LNCAP (cell line): ENCODE measurements around the gene INTS1.

Experiments used
- TF ChIP-seq, protein P1 (sequence below): fragments of 450-650 bp; IDR thresholded peaks from 2 replicates; pipeline ENCODE4 v1.5.1; 2017; ENCODE audit warnings: mild to moderate bottlenecking

Gene INTS1

DNA sequence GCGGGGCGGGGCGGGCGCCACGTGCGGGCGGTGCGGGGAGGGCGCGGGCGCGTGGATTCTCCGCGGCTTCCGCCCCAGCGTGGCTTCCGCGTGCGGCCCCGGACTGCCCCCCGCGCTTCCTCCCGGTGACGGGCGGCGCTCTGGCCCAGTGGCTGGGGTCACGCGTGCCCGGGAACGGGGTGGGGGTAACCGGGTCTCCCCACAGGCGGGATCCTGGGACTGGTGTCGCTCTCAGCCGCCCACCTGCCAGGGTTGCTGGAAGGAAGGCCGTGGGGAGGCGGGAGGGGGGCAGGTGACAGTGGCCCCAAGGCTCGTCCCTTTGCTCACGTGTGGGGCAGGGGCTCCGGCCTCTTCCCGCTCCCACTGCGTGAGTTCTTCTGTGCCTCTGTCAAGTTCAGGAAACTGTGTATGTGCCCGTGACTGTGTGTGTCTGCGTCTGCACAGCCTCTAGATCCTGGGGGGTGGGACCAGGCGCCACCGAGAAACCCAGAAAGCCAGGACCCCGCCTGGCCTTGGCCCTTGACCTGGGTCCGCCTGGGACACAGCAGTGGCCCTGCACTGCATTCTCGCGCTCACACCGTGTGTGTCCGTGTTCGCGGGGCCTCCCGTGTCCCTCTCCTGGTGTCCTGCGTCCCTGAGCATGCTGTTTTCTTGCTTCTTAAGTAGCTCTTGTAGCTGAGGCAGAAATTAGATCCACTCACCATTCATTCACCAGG lies 27.2 kb upstream of the INTS1 start:
- TF ChIP-seq, protein P1, sequence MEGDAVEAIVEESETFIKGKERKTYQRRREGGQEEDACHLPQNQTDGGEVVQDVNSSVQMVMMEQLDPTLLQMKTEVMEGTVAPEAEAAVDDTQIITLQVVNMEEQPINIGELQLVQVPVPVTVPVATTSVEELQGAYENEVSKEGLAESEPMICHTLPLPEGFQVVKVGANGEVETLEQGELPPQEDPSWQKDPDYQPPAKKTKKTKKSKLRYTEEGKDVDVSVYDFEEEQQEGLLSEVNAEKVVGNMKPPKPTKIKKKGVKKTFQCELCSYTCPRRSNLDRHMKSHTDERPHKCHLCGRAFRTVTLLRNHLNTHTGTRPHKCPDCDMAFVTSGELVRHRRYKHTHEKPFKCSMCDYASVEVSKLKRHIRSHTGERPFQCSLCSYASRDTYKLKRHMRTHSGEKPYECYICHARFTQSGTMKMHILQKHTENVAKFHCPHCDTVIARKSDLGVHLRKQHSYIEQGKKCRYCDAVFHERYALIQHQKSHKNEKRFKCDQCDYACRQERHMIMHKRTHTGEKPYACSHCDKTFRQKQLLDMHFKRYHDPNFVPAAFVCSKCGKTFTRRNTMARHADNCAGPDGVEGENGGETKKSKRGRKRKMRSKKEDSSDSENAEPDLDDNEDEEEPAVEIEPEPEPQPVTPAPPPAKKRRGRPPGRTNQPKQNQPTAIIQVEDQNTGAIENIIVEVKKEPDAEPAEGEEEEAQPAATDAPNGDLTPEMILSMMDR = no peak

DNA sequence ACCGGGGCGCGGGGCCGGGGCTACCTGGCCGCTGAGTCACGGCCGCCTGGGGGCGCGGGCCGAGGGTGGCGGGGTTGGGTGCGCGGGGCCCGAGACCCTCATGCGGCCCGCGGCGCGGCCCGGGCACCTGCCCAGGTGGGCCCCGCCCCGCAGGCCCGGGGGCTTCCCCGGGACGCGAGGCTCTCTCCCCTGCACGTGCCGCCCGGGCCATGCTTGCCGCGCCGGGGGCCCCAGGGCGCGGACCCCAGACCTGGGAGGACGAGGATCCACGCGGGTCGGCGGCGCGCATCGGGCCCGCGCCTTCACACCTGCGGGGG lies 26.7 kb upstream of the INTS1 start:
- TF ChIP-seq, protein P1 = no peak

DNA sequence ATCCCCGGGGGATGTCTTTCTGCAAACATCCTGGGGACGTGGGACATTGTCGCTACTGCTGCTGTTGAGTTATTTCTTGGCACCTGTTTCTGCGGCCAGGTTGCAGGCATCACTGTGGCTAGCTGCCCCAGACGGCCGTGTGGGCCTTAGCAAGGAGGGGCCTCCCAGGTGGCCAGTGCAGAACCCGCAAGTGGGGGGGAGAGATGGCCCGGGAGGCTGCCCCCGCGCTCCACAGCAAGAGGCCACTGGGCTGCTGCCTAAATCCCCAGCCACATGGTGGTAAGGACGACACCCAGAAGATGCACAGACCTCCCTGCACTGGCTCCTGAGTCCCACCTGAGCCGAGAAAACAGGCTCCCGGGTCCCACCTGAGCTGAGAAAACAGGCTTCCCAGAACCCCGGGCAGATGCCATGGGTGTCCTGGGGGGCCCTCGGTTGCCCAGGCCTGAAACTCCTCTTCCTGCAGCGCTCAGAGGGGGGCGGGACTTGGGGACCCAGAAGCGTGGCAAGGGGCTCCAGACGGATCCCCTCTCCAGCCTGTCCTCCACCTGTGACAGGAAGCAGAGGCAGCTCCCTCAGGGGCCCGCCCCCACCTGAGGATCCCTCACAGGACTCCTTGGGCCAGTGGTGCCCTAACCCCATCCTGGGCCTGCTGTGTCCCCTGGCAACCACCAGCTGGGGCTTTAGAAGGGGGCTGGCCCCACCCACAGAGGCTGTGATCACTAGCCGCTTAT lies 25.4 kb upstream of the INTS1 start:
- TF ChIP-seq, protein P1 = no peak

DNA sequence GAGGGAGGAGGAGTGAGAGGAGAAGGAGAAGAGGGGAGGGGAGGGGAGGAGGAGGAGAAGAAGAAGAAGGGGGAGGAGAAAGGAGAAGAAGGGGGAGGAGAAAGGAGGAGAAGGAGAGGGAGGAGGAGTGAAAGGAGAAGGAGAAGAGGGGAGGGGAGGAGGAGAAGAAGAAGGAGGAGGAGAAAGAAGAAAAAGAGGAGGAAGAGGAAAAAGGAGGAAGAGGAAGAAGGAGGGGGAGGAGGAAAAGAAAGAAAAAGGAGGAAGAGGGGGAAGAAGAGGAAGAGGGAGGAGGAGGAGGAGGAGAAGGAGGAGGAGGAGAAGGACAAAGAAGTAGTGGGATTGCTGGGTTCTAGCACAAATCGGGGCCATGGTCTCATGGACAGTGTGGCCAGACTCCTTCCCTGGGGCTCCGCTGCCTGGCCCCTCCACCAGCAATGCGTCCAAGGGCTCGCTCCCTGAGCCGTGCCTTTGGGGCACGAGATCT lies 22.1 kb upstream of the INTS1 start:
- TF ChIP-seq, protein P1 = no peak

DNA sequence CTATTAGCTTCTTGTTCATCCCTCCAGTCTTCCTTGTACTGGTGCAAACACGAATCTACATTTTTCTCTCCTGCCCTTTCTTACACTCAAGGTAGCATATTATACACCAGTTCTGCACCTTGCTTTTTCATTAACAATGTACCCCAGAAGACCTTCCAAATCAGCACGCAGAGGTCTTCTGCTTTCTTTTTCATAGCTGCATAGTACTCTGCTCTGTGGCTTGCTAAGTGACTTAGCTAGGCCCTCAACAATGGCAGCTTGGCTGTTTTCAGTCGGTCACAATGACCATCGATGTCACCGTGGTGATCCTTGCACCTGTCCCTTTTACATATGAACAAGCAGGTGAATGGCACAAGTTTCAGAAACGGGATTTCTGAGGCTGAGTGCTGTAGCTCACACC lies 21.2 kb upstream of the INTS1 start:
- TF ChIP-seq, protein P1 = no peak

DNA sequence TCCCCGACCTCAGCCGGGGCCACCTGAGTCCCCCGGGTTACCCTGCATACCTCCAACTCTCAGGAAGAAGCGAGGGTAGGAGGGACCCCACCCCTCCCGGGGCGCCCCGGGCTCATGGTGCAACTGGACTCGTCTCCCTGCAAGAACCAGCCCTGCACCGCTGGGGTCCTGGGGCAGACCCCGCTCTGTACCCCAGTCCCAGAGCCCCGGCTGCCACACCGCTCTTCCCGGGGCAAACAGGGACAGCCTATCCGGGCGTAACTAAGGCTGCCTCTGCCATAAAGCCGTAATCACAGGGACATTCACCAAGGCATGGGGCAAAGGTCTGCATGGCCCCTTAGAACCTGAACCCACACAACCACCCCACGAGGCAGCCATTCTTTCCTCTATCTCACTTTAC lies 19.7 kb upstream of the INTS1 start:
- TF ChIP-seq, protein P1 = no peak

DNA sequence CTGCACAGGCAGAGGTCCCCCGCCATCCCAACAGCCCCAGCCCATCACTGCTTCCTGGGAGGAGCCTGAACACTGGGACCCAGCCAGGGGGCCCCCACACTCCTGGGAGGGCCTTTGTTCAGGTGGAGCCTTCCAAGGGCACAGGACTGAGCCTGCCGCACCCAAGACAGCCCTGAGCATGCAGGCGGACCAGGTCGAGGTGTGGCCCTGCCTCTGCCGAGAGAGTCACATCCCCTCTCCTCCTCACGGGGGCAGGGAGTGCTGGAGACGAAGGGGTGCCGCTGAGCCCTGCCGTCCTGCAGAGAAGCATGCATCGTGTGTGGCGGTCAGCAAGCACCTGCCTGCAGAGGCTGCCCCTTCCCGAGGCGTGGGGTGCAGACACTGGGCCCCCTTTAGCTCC lies 19.0 kb upstream of the INTS1 start:
- TF ChIP-seq, protein P1 = no peak
